Neural crest cell (in vitro differentiated cells): Measurements from ENCODE around the gene HDGF. TPM values are rescaled to one million over a fixed set of nuclear protein-coding genes. Genes with fewer than 3 reads are reported as not detected.

Experiments used
- DNase-seq: peaks from one replicate; pipeline ENCODE4 v3.0.0; 2021; ENCODE audit warnings: low read depth, mixed read lengths, low spot score
- H3K27ac Mint-ChIP-seq: one replicate; pipeline ENCODE4 v1.8.0; 2021; ENCODE audit warnings: mild to moderate bottlenecking, mixed read lengths; ENCODE audit not compliant: unreplicated experiment
- H3K27me3 Mint-ChIP-seq: 2 replicates; pipeline ENCODE4 v1.8.0; 2021; ENCODE audit warnings: low read depth, mild to moderate bottlenecking, mixed read lengths
- H3K36me3 Mint-ChIP-seq: 2 replicates; pipeline ENCODE4 v1.8.0; 2021; ENCODE audit warnings: low read depth, mild to moderate bottlenecking, mixed read lengths
- H3K4me1 Mint-ChIP-seq: 2 replicates; pipeline ENCODE4 v1.8.0; 2021; ENCODE audit warnings: mixed read lengths
- H3K4me3 Mint-ChIP-seq: one replicate; pipeline ENCODE4 v1.8.0; 2021; ENCODE audit warnings: mild to moderate bottlenecking, mixed read lengths
- H3K9me3 Mint-ChIP-seq: 2 replicates; pipeline ENCODE4 v1.8.0; 2021; ENCODE audit warnings: mixed read lengths
- long read RNA-seq: library from polyadenylated mRNA; unstranded; transcript quantifications from one replicate; pipeline ENCODE4 v2.0.0, GENCODE V29; 2020
- total RNA-seq: library from RNA; stranded (reverse); gene quantifications from 2 replicates; pipeline ENCODE4 v1.2.1, GENCODE V29; 2021
- TF ChIP-seq, protein P1 (sequence below): fragments of 200-600 bp; sonication (generic); conservative IDR thresholded peaks from 2 replicates; pipeline ENCODE4 v1.5.0; 2021; ENCODE audit warnings: antibody characterized with exemption, mild to moderate bottlenecking

Gene HDGF
- 294 and 304 TPM in 2 replicates for total RNA-seq
- long read RNA-seq, partial matches to known transcripts, result 4 of 18 reads
- long read RNA-seq, other reads (novel, unspliced or antisense), result 9 of 18 reads

DNA sequence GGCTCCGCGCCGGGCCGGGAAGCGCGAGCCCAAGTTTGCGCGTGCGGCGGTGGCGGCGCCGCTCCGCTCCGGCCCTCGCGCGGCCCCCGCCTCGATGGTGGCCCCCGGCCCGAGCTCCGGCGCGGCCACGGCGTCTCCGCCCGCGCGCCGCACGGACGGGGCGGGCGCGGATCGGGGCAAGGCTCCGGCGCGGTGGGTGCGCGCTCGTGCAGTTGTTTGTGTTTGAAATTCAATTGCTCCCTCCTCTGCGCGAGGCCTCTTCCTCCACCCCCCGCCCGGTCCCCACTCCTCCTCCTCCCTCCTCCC, at the start of gene HDGF:
Gene HDGF (minus strand): TSS at position 225 of the 306 bp plus-strand sequence. CDS start 246 bp downstream, outside the sequence.
- H3K4me1 Mint-ChIP-seq, result peaks cover 53% of the 10 kb centered on the region

DNA sequence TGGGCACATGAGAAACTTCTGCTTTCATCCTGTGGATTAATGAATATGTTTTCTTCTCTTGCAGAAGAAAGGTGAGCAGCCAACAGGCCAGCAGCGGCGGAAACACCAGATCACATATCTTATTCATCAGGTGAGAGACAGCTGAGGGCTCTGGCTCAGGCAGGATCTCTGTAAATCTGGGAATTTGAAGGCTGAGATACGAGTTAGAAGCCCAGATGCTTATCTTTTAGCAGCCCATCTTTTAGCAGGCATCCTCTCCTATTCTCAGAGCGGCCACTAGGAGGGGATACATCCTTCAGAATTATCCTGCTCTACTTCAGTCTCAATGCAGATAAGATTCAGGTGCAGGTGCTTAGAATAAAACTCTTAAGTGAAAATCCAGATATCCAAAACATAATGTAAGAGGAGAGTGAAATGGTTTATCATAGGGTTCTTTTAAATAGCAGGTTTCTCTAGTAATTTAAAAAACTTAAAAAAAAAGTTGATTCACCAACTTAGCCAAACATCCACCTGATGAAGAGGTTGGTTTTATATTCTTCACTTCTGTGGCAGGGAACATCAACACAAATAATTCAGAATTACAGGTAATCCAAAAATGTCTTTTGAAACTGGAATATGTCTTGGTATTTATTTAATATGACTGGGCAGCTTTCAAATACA, 45.9 kb upstream of the HDGF start:
- TF ChIP-seq, protein P1, sequence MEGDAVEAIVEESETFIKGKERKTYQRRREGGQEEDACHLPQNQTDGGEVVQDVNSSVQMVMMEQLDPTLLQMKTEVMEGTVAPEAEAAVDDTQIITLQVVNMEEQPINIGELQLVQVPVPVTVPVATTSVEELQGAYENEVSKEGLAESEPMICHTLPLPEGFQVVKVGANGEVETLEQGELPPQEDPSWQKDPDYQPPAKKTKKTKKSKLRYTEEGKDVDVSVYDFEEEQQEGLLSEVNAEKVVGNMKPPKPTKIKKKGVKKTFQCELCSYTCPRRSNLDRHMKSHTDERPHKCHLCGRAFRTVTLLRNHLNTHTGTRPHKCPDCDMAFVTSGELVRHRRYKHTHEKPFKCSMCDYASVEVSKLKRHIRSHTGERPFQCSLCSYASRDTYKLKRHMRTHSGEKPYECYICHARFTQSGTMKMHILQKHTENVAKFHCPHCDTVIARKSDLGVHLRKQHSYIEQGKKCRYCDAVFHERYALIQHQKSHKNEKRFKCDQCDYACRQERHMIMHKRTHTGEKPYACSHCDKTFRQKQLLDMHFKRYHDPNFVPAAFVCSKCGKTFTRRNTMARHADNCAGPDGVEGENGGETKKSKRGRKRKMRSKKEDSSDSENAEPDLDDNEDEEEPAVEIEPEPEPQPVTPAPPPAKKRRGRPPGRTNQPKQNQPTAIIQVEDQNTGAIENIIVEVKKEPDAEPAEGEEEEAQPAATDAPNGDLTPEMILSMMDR, result peak; percentile 86
- DNase-seq, result peak; percentile 45
- H3K4me3 Mint-ChIP-seq, result no peak overlapping the region
- H3K9me3 Mint-ChIP-seq, result no peaks in the 10 kb centered on the region
- peaks cover 14% of the 10 kb centered on the region for H3K36me3 Mint-ChIP-seq
- H3K4me1 Mint-ChIP-seq, result peaks cover 7% of the 10 kb centered on the region
- H3K27me3 Mint-ChIP-seq, result no peaks in the 10 kb centered on the region
- H3K27ac Mint-ChIP-seq, result no peak overlapping the region

More for the DNA sequence above, at the start of gene HDGF:
- Mint-ChIP-seq H3K36me3 (peaks cover 3% of the 10 kb centered on the region), H3K9me3 (no peaks in the 10 kb centered on the region), H3K27ac (peak within 1 kb of the TSS; percentile 99), H3K27me3 (no peaks in the 10 kb centered on the region), H3K4me3 (peak within 1 kb of the TSS; percentile 99)
- TF ChIP-seq, protein P1, result no peak
- DNase-seq, result no peak

DNA sequence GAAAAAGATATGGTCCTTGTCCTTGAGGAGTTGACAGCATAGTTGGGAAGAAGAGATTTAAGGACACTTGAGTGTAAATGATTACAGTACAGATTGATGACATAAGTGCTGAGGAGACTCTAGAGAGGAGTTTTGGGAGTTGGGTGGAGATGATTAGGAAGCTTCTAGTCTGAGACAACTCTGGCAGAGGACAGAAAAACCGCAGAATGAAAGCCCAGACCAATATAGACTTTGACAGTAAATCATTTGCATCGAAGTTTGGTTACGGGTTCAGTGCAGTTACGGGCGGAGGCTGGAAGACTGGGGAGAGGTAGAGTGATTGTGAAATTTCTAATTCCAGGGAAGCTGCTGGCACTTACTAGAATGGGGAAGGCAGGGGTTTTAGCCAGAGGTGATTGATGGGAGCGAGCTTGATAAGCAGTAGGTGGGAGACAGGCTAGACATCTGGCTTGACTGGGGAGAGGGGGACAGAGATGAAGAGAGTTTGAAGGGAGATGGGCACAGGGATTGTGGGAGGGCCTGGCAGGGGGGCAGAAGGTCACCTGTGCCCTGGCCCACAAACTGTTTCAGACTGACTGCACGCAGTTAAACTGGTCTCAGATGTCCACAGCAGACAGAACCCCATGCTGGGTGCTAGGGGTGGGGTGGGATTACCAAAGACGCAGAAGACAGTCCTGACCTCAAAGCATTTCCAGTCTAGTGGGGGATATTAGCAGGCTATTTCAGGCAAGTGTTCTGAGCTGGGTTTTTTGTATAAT, 45.0 kb upstream of the HDGF start:
- no peak for DNase-seq
- TF ChIP-seq, protein P1, result no peak
- no peak overlapping the region for H3K4me3 Mint-ChIP-seq
- H3K9me3 Mint-ChIP-seq, result no peaks in the 10 kb centered on the region
- no peak overlapping the region for H3K27ac Mint-ChIP-seq
- H3K36me3 Mint-ChIP-seq, result peaks cover 17% of the 10 kb centered on the region
- no peaks in the 10 kb centered on the region for H3K27me3 Mint-ChIP-seq
- H3K4me1 Mint-ChIP-seq, result peaks cover 7% of the 10 kb centered on the region

DNA sequence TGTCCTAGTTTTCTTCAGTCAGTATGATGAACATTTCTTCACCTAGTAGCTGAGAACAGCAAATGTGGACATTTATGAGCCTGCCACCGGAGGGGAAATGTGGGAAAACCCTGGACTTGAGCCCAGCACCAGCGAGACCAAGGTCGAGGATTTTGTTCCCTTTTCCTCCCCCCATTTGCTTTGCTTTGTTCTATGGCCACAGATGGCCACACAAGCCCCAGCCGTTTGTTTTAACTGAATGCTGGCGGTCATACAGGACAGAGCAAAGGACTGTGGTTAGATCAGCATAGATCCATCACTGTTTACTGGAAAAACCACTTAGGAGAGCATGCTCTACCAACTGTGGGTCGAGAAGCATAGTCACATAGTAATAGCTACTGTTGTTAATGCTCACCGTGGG, 44.3 kb upstream of the HDGF start:
- peaks cover 14% of the 10 kb centered on the region for H3K36me3 Mint-ChIP-seq
- H3K27me3 Mint-ChIP-seq, result no peaks in the 10 kb centered on the region
- no peak for DNase-seq
- H3K4me3 Mint-ChIP-seq, result no peak overlapping the region
- peaks cover 7% of the 10 kb centered on the region for H3K4me1 Mint-ChIP-seq
- H3K27ac Mint-ChIP-seq, result no peak overlapping the region
- no peaks in the 10 kb centered on the region for H3K9me3 Mint-ChIP-seq
- TF ChIP-seq, protein P1, result no peak

DNA sequence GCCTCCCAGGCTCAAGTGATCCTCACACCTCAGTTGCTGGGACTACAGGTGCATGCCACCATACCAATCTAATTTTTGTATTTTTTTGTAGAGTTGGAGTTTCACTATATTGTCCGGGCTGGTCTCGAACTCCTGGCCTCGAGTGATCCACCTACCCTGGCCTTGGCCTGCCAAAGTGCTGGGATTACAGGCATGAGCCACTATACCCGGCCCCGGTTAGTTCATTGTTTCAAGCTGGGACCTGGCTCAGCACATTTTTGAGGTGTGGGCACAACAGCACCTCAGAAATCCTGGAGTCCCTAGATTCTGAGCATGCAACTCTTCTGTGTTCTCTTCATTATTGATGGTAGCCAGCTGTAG, 43.9 kb upstream of the HDGF start:
- no peaks in the 10 kb centered on the region for H3K9me3 Mint-ChIP-seq
- H3K27me3 Mint-ChIP-seq, result no peaks in the 10 kb centered on the region
- no peak for DNase-seq
- H3K4me3 Mint-ChIP-seq, result no peak overlapping the region
- H3K36me3 Mint-ChIP-seq, result peaks cover 14% of the 10 kb centered on the region
- H3K4me1 Mint-ChIP-seq, result peaks cover 7% of the 10 kb centered on the region
- TF ChIP-seq, protein P1, result no peak
- H3K27ac Mint-ChIP-seq, result no peak overlapping the region
